ENCODE measurements around the gene KCNH2.

GRCh38 chr7:150967349-150967748 is 10.8 kb downstream of the KCNH2 start:
- TF ChIP-seq CTCF (IDR thresholded peaks at IDR 0.05) (no peak), POLR2A (IDR thresholded peaks at IDR 0.05) (no peak)

Measured in adrenal gland (tissue), 5 donors.